ENCODE measurements around the gene PDX1. TPM values are rescaled to one million over a fixed set of nuclear protein-coding genes. Genes with fewer than 3 reads are reported as not detected.

PDX1 gene
- total RNA-seq, 1 donor from 2014 or later = not detected

DNA sequence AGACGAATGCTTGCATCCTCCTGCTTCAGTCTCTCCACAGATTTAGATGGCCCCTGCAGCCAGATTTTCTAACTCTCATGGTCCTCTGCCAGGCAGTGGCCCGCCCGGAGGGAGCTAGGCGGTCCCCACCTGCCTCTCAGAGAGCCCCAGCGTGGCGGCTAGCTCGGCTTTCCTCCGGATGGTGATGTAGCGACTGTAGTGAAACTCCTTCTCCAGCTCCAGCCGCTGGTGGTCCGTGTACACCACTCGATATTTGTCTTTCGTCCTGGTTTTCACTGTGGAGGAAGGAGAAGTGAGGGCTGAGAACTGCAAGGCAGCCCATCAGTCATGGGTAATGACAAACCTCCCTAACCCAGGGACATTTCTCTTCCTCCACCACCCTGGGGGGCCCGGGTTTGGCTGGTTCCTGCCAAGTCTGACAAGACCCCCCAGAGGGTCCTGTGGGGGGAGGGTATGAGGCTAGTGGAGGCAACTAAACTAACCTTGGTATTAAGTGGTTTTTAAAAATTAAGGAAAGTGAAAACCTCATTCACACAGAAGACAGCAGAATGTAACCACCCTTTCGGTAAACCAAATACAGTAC is 45.0 kb downstream of the PDX1 start:
- Histone ChIP-seq H3K27me3 (ENCODE audit: control insufficient read depth, insufficient read depth, low read length) (peaks cover 61% of the 10 kb centered on the region), H3K36me3 (ENCODE audit: control insufficient read depth, insufficient read depth, low read length) (no peaks in the 10 kb centered on the region), H3K4me3 (ENCODE audit: low read depth, low read length) (no peak overlapping the region)
- TF ChIP-seq CTCF (IDR thresholded peaks at IDR 0.05; ENCODE audit: insufficient read depth, low read length, severe bottlenecking) = no peak
- DNase-seq (ENCODE audit: low read depth) (no peak), FAIRE-seq (no peak)

DNA sequence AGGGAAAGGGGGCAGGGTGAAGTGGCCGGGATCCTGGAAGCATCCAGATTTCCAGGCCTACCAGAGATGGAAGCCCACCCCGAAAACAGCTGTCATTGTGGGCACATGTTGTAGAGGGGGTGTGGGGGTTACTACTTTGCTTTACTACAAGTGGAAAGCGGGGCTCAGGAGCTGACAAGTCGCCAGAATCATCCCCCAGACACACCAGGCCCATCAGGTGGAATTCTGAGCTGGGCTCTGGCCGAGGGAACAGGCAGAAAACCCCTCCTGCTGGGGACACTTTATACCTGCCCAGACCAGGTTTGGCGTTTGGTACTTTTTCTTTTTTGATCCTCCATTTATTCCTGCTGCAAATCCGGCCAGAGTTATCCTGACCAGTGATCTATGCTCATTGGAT is 45.5 kb downstream of the PDX1 start:
- no peak for FAIRE-seq
- TF ChIP-seq CTCF (IDR thresholded peaks at IDR 0.05; ENCODE audit: insufficient read depth, low read length, severe bottlenecking) = no peak
- DNase-seq (ENCODE audit: low read depth) = no peak
- Histone ChIP-seq H3K36me3 (ENCODE audit: control insufficient read depth, insufficient read depth, low read length) (no peaks in the 10 kb centered on the region), H3K27me3 (ENCODE audit: control insufficient read depth, insufficient read depth, low read length) (peaks cover 61% of the 10 kb centered on the region), H3K4me3 (ENCODE audit: low read depth, low read length) (no peak overlapping the region)

- DNase-seq (ENCODE audit: low read depth) (no peak), FAIRE-seq (no peak)
- Histone ChIP-seq H3K27me3 (ENCODE audit: control insufficient read depth, insufficient read depth, low read length) (peaks cover 62% of the 10 kb centered on the region), H3K36me3 (ENCODE audit: control insufficient read depth, insufficient read depth, low read length) (no peaks in the 10 kb centered on the region), H3K4me3 (ENCODE audit: low read depth, low read length) (no peak overlapping the region)
- no peak for TF ChIP-seq CTCF (IDR thresholded peaks at IDR 0.05; ENCODE audit: insufficient read depth, low read length, severe bottlenecking)
Observed at GRCh38 chr13:27965740-27966640, 46.2 kb downstream of the PDX1 start.

GRCh38 chr13:27966641-27967202 is 46.9 kb downstream of the PDX1 start:
- no peak overlapping the region for H3K4me3 ChIP-seq (ENCODE audit: low read depth, low read length)
- no peak for DNase-seq (ENCODE audit: low read depth)
- no peak for TF ChIP-seq CTCF (IDR thresholded peaks at IDR 0.05; ENCODE audit: insufficient read depth, low read length, severe bottlenecking)
- no peak for FAIRE-seq
- peaks cover 64% of the 10 kb centered on the region for H3K27me3 ChIP-seq (ENCODE audit: control insufficient read depth, insufficient read depth, low read length)
- no peaks in the 10 kb centered on the region for H3K36me3 ChIP-seq (ENCODE audit: control insufficient read depth, insufficient read depth, low read length)

- DNase-seq (ENCODE audit: low read depth) (no peak), FAIRE-seq (no peak)
- no peak for TF ChIP-seq CTCF (IDR thresholded peaks at IDR 0.05; ENCODE audit: insufficient read depth, low read length, severe bottlenecking)
- H3K27me3 ChIP-seq (ENCODE audit: control insufficient read depth, insufficient read depth, low read length) = peaks cover 66% of the 10 kb centered on the region
- H3K36me3 ChIP-seq (ENCODE audit: control insufficient read depth, insufficient read depth, low read length) = no peaks in the 10 kb centered on the region
- no peak overlapping the region for H3K4me3 ChIP-seq (ENCODE audit: low read depth, low read length)
Observed at GRCh38 chr13:27967203-27967735, 47.5 kb downstream of the PDX1 start.

Measured in bronchial epithelial cell (primary cell).